Lower lobe of right lung (tissue), 2 donors: Measurements from ENCODE around the gene SPNS2. TPM values are rescaled to one million over a fixed set of nuclear protein-coding genes. Genes with fewer than 3 reads are reported as not detected.

ENCODE experiments used
- ATAC-seq, 2 donors: fragments of 200-7000 bp; cut with Tn5 transposase; one replicate each; pipeline ENCODE4 v1.9.1; 2020 to 2022; ENCODE audit warnings: mild to moderate bottlenecking in 2 of 2, moderate library complexity in 2 of 2
- DNase-seq: peaks from one replicate; pipeline ENCODE4 v3.0.0-alpha.2; 2020
- H3K27ac ChIP-seq: fragments of 200-600 bp; one replicate; pipeline ENCODE4 v1.8.0; 2022
- H3K27me3 ChIP-seq: fragments of 200-600 bp; one replicate; pipeline ENCODE4 v1.8.0; 2022; ENCODE audit warnings: low read depth
- H3K36me3 ChIP-seq: fragments of 200-600 bp; one replicate; pipeline ENCODE4 v1.8.0; 2022; ENCODE audit warnings: mild to moderate bottlenecking
- H3K4me1 ChIP-seq: fragments of 200-600 bp; one replicate; pipeline ENCODE4 v1.8.0; 2022
- H3K4me3 ChIP-seq: fragments of 200-600 bp; one replicate; pipeline ENCODE4 v1.8.0; 2022; ENCODE audit warnings: mild to moderate bottlenecking
- H3K9me3 ChIP-seq: fragments of 200-600 bp; one replicate; pipeline ENCODE4 v1.8.0; 2022
- intact Hi-C: fragments of 100-400 bp; cut with DNase I; formaldehyde crosslinking; loops from one replicate; pipeline ENCODE4 v1.11.0; 2022
- total RNA-seq: library from RNA; stranded (reverse); fragmentation: NEBNext Ultra II Directional; extraction: Animal tissue kit (Norgen Biotek cat#: 25700); gene quantifications from one replicate; pipeline ENCODE4 v1.2.1, GENCODE V29; 2021
- TF ChIP-seq, protein P1 (sequence below): fragments of 200-600 bp; IDR thresholded peaks from one replicate; pipeline ENCODE4 v1.8.0; 2022; ENCODE audit warnings: antibody characterized with exemption, mild to moderate bottlenecking
- donor health status: DM: no; HTN: yes; CAD: no; lungs with severe emphysema.

The SPNS2 gene
- total RNA-seq, 1 donor from 2014 or later: 42.0 TPM

DNA sequence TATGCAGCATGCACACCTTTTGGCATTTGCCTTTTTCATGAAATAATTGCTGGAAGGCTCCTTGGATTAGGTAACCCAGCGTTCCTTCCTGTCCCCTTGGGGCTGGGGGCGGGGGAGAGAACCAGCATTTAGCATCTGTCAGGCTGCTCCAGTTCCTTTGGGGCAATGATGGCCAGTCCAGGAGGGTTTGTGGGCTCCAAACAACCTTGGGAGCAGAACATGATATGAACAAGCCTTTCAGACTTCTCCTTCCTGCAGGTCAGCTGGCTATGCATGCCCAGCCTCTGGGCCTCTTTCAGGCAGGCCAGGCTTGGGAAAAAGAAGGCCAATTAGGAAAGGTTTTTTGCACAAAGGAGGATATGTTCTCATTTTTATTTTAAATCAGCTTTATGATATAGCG is 84.5 kb downstream of the SPNS2 start:
- DNase-seq (no peak), ATAC-seq (no peak)
- H3K4me3 ChIP-seq: no peak overlapping the region
- intact Hi-C loops: no loop called here
- no peak overlapping the region for H3K27ac ChIP-seq
- peaks cover 46% of the 10 kb centered on the region for H3K27me3 ChIP-seq
- H3K9me3 ChIP-seq: no peaks in the 10 kb centered on the region
- H3K36me3 ChIP-seq: no peaks in the 10 kb centered on the region
- peaks cover 8% of the 10 kb centered on the region for H3K4me1 ChIP-seq
- TF ChIP-seq, protein P1, sequence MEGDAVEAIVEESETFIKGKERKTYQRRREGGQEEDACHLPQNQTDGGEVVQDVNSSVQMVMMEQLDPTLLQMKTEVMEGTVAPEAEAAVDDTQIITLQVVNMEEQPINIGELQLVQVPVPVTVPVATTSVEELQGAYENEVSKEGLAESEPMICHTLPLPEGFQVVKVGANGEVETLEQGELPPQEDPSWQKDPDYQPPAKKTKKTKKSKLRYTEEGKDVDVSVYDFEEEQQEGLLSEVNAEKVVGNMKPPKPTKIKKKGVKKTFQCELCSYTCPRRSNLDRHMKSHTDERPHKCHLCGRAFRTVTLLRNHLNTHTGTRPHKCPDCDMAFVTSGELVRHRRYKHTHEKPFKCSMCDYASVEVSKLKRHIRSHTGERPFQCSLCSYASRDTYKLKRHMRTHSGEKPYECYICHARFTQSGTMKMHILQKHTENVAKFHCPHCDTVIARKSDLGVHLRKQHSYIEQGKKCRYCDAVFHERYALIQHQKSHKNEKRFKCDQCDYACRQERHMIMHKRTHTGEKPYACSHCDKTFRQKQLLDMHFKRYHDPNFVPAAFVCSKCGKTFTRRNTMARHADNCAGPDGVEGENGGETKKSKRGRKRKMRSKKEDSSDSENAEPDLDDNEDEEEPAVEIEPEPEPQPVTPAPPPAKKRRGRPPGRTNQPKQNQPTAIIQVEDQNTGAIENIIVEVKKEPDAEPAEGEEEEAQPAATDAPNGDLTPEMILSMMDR: no peak

DNA sequence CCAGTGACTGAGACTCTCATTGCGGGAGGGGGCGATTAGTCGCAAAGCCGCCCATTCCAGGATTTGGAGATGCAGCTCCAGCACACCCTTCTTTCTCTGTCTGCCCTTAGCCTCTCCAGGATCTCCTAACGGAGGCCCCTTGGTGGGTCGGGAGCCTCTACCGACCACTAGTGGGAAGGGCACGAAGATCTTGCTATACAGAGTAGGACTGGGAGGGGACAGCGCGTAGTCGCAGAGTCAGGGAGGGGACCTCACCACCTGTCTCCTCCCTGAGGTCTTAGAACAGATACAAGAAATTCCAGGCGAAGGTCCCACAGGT is 85.1 kb downstream of the SPNS2 start:
- no peak for DNase-seq
- H3K4me3 ChIP-seq: peak overlapping the region; percentile 59
- peaks cover 46% of the 10 kb centered on the region for H3K27me3 ChIP-seq
- H3K4me1 ChIP-seq: peaks cover 8% of the 10 kb centered on the region
- TF ChIP-seq, protein P1: peak; percentile 35
- H3K27ac ChIP-seq: peak overlapping the region; percentile 44
- intact Hi-C loops: no loop called here
- ATAC-seq: peak; percentile 54
- H3K9me3 ChIP-seq: no peaks in the 10 kb centered on the region
- no peaks in the 10 kb centered on the region for H3K36me3 ChIP-seq

DNA sequence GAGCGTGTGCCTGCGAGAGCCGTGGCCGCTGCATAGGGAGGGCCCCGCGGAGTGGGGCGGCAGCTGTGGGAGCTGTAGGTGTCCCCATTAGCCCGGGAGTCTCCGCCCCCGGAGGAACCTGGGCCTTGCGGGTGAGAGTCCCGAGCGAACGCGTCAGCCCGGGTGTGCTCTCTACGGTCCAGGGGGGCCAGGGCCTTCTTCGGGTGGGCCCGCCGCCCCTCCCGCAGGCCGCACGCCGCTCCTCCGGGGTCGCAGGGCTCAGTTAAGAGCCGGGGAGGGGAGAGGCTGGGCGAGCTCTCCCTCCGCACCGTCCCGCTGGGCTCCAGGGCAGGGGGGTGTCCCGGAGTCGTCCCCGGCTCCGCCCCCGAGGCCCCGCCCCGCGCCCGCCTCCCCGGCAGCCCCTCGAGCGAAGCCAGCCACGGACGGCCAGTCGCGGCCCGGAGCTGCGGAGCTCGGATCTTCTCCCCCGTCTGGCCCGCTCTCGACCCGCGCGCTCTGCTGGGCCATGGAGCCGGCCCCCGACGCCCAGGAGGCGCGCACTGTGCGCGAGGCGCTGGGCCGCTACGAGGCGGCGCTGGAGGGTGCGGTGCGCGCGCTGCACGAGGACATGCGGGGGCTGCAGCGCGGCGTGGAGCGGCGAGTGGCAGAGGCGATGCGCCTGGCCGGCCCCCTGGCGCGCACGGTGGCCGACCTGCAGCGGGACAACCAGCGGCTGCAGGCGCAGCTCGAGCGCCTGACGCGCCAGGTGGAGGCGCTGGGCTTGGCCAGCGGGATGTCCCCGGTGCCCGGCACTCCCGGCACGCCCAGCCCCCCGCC is 85.6 kb downstream of the SPNS2 start, which contains the start of gene SMTNL2:
TSS of gene SMTNL2 (plus strand) at position 429 of the 816 bp plus-strand sequence. CDS start at position 506, 77 bp downstream.
- Histone ChIP-seq H3K27ac (peak within 1 kb of the TSS; percentile 44), H3K4me3 (peak within 1 kb of the TSS; percentile 59), H3K4me1 (peaks cover 8% of the 10 kb centered on the region), H3K36me3 (no peaks in the 10 kb centered on the region), H3K9me3 (no peaks in the 10 kb centered on the region), H3K27me3 (peaks cover 46% of the 10 kb centered on the region)
- ATAC-seq (peak; percentile 71 to 73), DNase-seq (no peak)
- TF ChIP-seq, protein P1: no peak
- intact Hi-C loops: no loop called here

DNA sequence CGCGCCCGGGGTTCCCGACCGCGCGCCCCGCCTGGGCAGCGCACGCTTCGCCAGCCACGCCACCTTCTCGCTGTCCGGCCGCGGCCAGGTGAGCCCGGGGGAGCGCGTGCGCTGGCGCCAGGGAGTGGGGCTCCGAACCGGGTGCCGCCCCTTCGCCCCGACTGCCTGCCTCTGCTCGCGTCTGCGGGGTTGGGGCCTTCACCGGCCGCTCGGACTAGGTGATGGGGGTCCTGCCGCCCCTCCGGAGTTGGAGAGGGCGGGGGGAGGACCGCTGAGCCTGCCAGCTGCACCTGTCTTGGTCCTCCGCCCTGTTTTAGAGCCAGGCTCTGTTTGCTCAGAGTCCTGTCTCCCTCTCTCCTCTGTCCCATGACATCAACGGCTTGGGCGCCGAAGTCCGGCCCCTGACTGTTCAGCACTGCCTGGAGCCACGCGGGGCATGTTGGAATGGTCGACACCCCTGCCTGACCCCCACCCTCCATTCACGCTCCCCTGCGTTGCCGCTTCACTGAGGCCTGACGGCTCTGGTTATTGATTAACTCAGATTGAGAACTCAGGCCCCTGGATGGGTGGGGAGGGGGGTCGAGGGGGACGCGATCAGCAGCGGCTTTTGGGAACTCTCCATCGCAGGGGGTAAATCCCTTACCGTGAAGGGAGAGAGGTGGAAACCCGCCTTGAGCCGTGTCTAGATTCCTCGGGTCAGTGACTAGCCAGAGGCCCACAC is 86.4 kb downstream of the SPNS2 start:
- Histone ChIP-seq H3K4me1 (peaks cover 8% of the 10 kb centered on the region), H3K4me3 (peak overlapping the region; percentile 59), H3K36me3 (no peaks in the 10 kb centered on the region), H3K27ac (no peak overlapping the region), H3K9me3 (no peaks in the 10 kb centered on the region), H3K27me3 (peaks cover 46% of the 10 kb centered on the region)
- DNase-seq (no peak), ATAC-seq (peak in 1 of 2 donors; percentile 2)
- TF ChIP-seq, protein P1: no peak
- intact Hi-C loops: no loop called here

DNA sequence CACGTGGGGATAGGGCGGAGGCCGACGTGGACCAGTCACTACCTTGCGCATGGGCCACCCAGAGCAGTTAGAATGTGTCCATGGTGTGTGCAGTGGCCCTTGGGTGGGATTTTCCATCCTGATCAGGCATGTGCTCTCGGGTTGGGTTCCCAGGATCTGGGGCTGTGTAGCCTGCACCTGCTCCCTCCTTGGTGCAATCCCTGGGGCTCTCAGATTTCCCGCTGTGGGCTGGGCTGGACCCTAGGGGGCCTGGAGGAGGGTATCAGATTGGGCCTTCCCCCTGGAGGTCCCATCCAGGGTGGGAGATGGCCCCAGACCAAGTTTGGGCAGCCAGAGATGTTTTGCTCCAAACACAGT is 86.9 kb downstream of the SPNS2 start:
- Histone ChIP-seq H3K27me3 (peaks cover 41% of the 10 kb centered on the region), H3K4me1 (peaks cover 8% of the 10 kb centered on the region), H3K36me3 (no peaks in the 10 kb centered on the region), H3K27ac (no peak overlapping the region), H3K4me3 (peak overlapping the region; percentile 59), H3K9me3 (no peaks in the 10 kb centered on the region)
- intact Hi-C loops: no loop called here
- TF ChIP-seq, protein P1: no peak
- ATAC-seq (no peak), DNase-seq (no peak)
